WERI-Rb-1 (cell line): ENCODE measurements around the gene SYCE3.

Experiments used
- DNase-seq: peaks from one replicate; pipeline ENCODE4 v3.0.0-alpha.2; 2020
- H3K27ac ChIP-seq: fragments of 250-450 bp; sonication (Bioruptor Pico); 2 replicates; pipeline ENCODE4 v1.5.1; 2020; ENCODE audit warnings: mild to moderate bottlenecking, moderate library complexity
- H3K27me3 ChIP-seq: fragments of 250-450 bp; sonication (Bioruptor Pico); 2 replicates; pipeline ENCODE4 v1.5.1; 2021; ENCODE audit warnings: mild to moderate bottlenecking, low read depth, moderate library complexity; ENCODE audit not compliant: insufficient read depth, severe bottlenecking
- H3K36me3 ChIP-seq: fragments of 250-450 bp; sonication (Bioruptor Pico); 2 replicates; pipeline ENCODE4 v1.5.1; 2020; ENCODE audit warnings: mild to moderate bottlenecking, moderate library complexity
- H3K4me3 ChIP-seq: 2 replicates; pipeline ENCODE4 v1.5.1; 2011; ENCODE audit warnings: low read depth, mild to moderate bottlenecking, control low read depth, low read length
- H3K9me3 ChIP-seq: fragments of 250-450 bp; sonication (Bioruptor Pico); 2 replicates; pipeline ENCODE4 v1.5.1; 2021; ENCODE audit warnings: mild to moderate bottlenecking, moderate library complexity; ENCODE audit not compliant: severe bottlenecking
- TF ChIP-seq, protein P1 (sequence below): IDR thresholded peaks from 2 replicates; pipeline ENCODE4 v1.5.1; 2011; ENCODE audit warnings: low read depth, mild to moderate bottlenecking, control low read depth, inconsistent platforms, low read length

Gene SYCE3

DNA sequence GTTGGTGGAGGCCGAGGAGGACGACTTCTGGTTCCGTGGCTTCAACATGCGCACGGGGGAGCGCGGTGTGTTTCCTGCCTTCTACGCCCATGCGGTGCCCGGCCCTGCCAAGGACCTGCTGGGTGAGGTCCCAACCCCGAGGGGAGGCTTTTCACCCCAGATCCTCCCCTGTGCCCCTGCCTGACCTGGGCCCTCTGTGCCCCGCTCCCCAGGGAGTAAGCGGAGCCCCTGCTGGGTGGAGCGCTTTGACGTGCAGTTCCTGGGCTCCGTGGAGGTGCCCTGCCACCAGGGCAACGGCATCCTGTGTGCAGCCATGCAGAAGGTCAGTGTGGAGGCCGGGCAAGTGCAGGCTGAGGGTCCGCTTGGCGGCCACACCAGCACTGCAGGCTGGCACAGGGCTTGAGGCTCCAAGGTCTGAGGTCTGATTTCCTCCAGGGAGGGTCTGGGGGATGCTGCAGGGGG is 42.9 kb upstream of the SYCE3 start:
- H3K27me3 ChIP-seq, result no peaks in the 10 kb centered on the region
- H3K27ac ChIP-seq, result no peak overlapping the region
- H3K36me3 ChIP-seq, result peaks cover 64% of the 10 kb centered on the region
- no peak for DNase-seq
- TF ChIP-seq, protein P1, sequence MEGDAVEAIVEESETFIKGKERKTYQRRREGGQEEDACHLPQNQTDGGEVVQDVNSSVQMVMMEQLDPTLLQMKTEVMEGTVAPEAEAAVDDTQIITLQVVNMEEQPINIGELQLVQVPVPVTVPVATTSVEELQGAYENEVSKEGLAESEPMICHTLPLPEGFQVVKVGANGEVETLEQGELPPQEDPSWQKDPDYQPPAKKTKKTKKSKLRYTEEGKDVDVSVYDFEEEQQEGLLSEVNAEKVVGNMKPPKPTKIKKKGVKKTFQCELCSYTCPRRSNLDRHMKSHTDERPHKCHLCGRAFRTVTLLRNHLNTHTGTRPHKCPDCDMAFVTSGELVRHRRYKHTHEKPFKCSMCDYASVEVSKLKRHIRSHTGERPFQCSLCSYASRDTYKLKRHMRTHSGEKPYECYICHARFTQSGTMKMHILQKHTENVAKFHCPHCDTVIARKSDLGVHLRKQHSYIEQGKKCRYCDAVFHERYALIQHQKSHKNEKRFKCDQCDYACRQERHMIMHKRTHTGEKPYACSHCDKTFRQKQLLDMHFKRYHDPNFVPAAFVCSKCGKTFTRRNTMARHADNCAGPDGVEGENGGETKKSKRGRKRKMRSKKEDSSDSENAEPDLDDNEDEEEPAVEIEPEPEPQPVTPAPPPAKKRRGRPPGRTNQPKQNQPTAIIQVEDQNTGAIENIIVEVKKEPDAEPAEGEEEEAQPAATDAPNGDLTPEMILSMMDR, result no peak
- no peak overlapping the region for H3K4me3 ChIP-seq
- no peaks in the 10 kb centered on the region for H3K9me3 ChIP-seq

DNA sequence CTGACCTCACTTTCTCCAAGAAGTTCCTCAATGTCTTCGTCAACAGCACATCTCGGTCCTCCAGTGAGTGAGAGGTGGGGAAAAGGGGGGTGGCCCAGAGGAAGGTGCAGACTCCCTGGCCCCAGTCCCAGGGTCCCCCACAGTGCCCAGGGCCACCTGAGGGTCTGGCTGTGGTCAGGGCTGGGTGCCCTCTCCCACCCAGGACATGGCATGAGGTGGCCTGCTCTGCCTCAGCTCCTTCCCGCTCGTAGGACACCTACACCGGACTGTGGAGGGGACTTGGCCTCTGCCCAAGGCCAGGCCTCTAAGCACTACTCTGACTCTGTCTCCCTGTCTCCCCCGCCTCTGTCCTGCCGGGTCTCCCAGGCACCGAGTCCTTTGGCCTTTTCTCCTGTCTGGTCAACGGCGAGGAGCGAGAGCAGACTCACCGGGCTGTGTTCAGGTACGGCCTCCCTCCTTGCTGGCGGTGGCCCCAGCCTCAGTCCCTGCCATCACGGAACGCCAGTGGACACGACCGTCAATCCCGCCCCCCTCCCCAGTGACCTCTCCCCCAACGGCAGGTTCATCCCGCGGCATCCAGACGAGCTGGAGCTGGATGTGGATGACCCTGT is 42.4 kb upstream of the SYCE3 start:
- TF ChIP-seq, protein P1, result no peak
- H3K36me3 ChIP-seq, result peaks cover 64% of the 10 kb centered on the region
- H3K27ac ChIP-seq, result no peak overlapping the region
- H3K27me3 ChIP-seq, result no peaks in the 10 kb centered on the region
- H3K9me3 ChIP-seq, result no peaks in the 10 kb centered on the region
- H3K4me3 ChIP-seq, result no peak overlapping the region
- no peak for DNase-seq

- Histone ChIP-seq H3K27ac (no peak overlapping the region), H3K4me3 (no peak overlapping the region), H3K9me3 (no peaks in the 10 kb centered on the region), H3K36me3 (peaks cover 60% of the 10 kb centered on the region), H3K27me3 (no peaks in the 10 kb centered on the region)
- DNase-seq, result no peak
- TF ChIP-seq, protein P1, result no peak
Measured at GRCh38 chr22:50604256-50605001, 41.7 kb upstream of the SYCE3 start.

- no peak overlapping the region for H3K27ac ChIP-seq
- H3K9me3 ChIP-seq, result no peaks in the 10 kb centered on the region
- peaks cover 55% of the 10 kb centered on the region for H3K36me3 ChIP-seq
- H3K27me3 ChIP-seq, result no peaks in the 10 kb centered on the region
- no peak for DNase-seq
- H3K4me3 ChIP-seq, result no peak overlapping the region
- TF ChIP-seq, protein P1, result no peak
Measured at GRCh38 chr22:50603511-50604255, 41.0 kb upstream of the SYCE3 start.

DNA sequence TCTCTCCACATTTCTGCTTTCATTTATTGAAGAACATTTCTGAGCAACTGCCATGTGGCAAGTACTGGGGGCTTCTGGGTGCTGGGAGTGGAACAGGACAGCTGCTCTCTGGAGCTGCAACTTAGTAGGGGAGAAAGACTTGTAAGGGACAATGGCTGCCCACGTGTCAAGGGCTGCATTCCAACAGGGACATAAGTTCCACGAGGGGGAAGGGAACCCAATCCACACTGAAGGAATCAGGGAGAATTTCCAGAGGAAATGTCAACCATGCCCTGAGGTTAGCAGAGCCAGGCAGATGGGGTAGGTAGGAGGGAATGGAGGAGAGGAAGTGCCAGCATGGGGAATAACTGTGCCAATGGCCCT is 39.6 kb upstream of the SYCE3 start:
- no peak overlapping the region for H3K4me3 ChIP-seq
- H3K9me3 ChIP-seq, result no peaks in the 10 kb centered on the region
- H3K27me3 ChIP-seq, result no peaks in the 10 kb centered on the region
- H3K36me3 ChIP-seq, result peaks cover 55% of the 10 kb centered on the region
- peak overlapping the region; percentile 88 for H3K27ac ChIP-seq
- DNase-seq, result no peak
- TF ChIP-seq, protein P1, result no peak
